Left lobe of liver (tissue), 2 donors: Measurements from ENCODE around the gene SIAH1. TPM values are rescaled to one million over a fixed set of nuclear protein-coding genes. Genes with fewer than 3 reads are reported as not detected.
"Not testable (repeated sequence)": the region's sequence is repeated elsewhere in the genome, so short reads cannot be mapped to it uniquely, and the experiment has no call there.

ENCODE experiments used
- ATAC-seq: fragments of 200-7000 bp; cut with Tn5 transposase; one replicate; pipeline ENCODE4 v1.9.1; 2020; ENCODE audit warnings: mild to moderate bottlenecking, moderate library complexity
- DNase-seq: peaks from one replicate; pipeline ENCODE4 v3.0.0-alpha.2; 2020; ENCODE audit warnings: low spot score
- total RNA-seq: library from RNA; stranded (reverse); gene quantifications from one replicate; pipeline ENCODE4 v1.2.1, GENCODE V29; 2021
- donor health status: DM: no; HTN: no; CAD: no; lungs with moderate emphysema.
- donor health status: DM: no; HTN: yes; CAD: no.

Gene SIAH1
- total RNA-seq, result 6.9 TPM

GRCh38 chr16:48385253-48386150, at the start of gene SIAH1:
Gene SIAH1, minus strand, starts transcription at chr16:48385413. Its CDS starts 22,985 bp downstream, at chr16:48362428.
- DNase-seq (peak; percentile 91), ATAC-seq (peak; percentile 85)

- ATAC-seq, result peak; percentile 67
- DNase-seq, result no peak
These were observed 49.6 kb upstream of the SIAH1 start for GRCh38 chr16:48434653-48435317.

GRCh38 chr16:48433850-48434530, 48.8 kb upstream of the SIAH1 start:
- no peak for DNase-seq
- peak; percentile 33 for ATAC-seq

- ATAC-seq (no peak), DNase-seq (no peak)
These were observed 48.1 kb upstream of the SIAH1 start for GRCh38 chr16:48433116-48433849.

- DNase-seq (no peak), ATAC-seq (peak; percentile 23)
These were observed 46.9 kb upstream of the SIAH1 start for GRCh38 chr16:48432136-48432535.

- ATAC-seq, result no peak
- no peak for DNase-seq
These were observed 45.7 kb upstream of the SIAH1 start for GRCh38 chr16:48430890-48431289.

- no peak for ATAC-seq
- DNase-seq, result no peak
These were observed 41.3 kb upstream of the SIAH1 start for GRCh38 chr16:48426244-48427141.

- DNase-seq (no peak), ATAC-seq (no peak)
These were observed 37.3 kb upstream of the SIAH1 start for GRCh38 chr16:48422537-48422936.

GRCh38 chr16:48421741-48422140, 36.5 kb upstream of the SIAH1 start:
- ATAC-seq (no peak), DNase-seq (no peak)

GRCh38 chr16:48420437-48420836, 35.2 kb upstream of the SIAH1 start:
- ATAC-seq (peak; percentile 72), DNase-seq (no peak)

GRCh38 chr16:48416617-48417016, 31.4 kb upstream of the SIAH1 start:
- not testable (repeated sequence) for ATAC-seq, DNase-seq

- ATAC-seq (no peak), DNase-seq (no peak)
These were observed 28.1 kb upstream of the SIAH1 start for GRCh38 chr16:48413272-48413671.

- DNase-seq (peak; percentile 85), ATAC-seq (peak; percentile 89)
These were observed 24.8 kb upstream of the SIAH1 start for GRCh38 chr16:48409839-48410632.

GRCh38 chr16:48408688-48409087, 23.5 kb upstream of the SIAH1 start:
- ATAC-seq (no peak), DNase-seq (peak; percentile 58)

GRCh38 chr16:48405907-48406306, 20.7 kb upstream of the SIAH1 start:
- ATAC-seq (peak; percentile 38), DNase-seq (no peak)

- DNase-seq (no peak), ATAC-seq (no peak)
These were observed 19.9 kb upstream of the SIAH1 start for GRCh38 chr16:48405153-48405552.

- not testable (repeated sequence) for ATAC-seq, DNase-seq
These were observed 17.3 kb upstream of the SIAH1 start for GRCh38 chr16:48402547-48402946.

- no peak for DNase-seq
- ATAC-seq, result peak; percentile 24
These were observed 10.2 kb upstream of the SIAH1 start for GRCh38 chr16:48395375-48395774.

- ATAC-seq (no peak), DNase-seq (no peak)
These were observed 9.1 kb upstream of the SIAH1 start for GRCh38 chr16:48394355-48394703.
